ENCODE data around the gene GPX4. TPM values are rescaled to one million over a fixed set of nuclear protein-coding genes. Genes with fewer than 3 reads are reported as not detected.

Gene GPX4
- total RNA-seq, 1 donor from 2014 or later = 204 TPM

- no peak for DNase-seq (ENCODE audit: extremely low spot score, unreplicated experiment)
- H3K27me3 Mint-ChIP-seq = no peaks in the 10 kb centered on the region
- H3K36me3 Mint-ChIP-seq = peaks cover 4% of the 10 kb centered on the region
- no peak overlapping the region for H3K4me3 Mint-ChIP-seq
- no peaks in the 10 kb centered on the region for H3K9me3 Mint-ChIP-seq
- no peak overlapping the region for H3K27ac Mint-ChIP-seq
- no peak for TF ChIP-seq CTCF (conservative IDR thresholded peaks at IDR 0.05)
- H3K4me1 Mint-ChIP-seq (ENCODE audit: unreplicated experiment) = no peaks in the 10 kb centered on the region
Measured at GRCh38 chr19:1117654-1118053, 13.9 kb downstream of the GPX4 start.

- H3K4me3 Mint-ChIP-seq = no peak overlapping the region
- TF ChIP-seq CTCF (conservative IDR thresholded peaks at IDR 0.05) = no peak
- H3K27ac Mint-ChIP-seq = no peak overlapping the region
- H3K4me1 Mint-ChIP-seq (ENCODE audit: unreplicated experiment) = no peaks in the 10 kb centered on the region
- H3K9me3 Mint-ChIP-seq = no peaks in the 10 kb centered on the region
- no peaks in the 10 kb centered on the region for H3K27me3 Mint-ChIP-seq
- DNase-seq (ENCODE audit: extremely low spot score, unreplicated experiment) = no peak
- H3K36me3 Mint-ChIP-seq = peaks cover 4% of the 10 kb centered on the region
Measured at GRCh38 chr19:1118999-1119398, 15.2 kb downstream of the GPX4 start.

- no peaks in the 10 kb centered on the region for H3K27me3 Mint-ChIP-seq
- H3K27ac Mint-ChIP-seq = no peak overlapping the region
- TF ChIP-seq CTCF (conservative IDR thresholded peaks at IDR 0.05) = no peak
Measured at GRCh38 chr19:1119475-1120217, 15.9 kb downstream of the GPX4 start.

GRCh38 chr19:1121395-1121794 lies 17.6 kb downstream of the GPX4 start:
- Mint-ChIP-seq H3K4me1 (ENCODE audit: unreplicated experiment) (no peaks in the 10 kb centered on the region), H3K27ac (no peak overlapping the region), H3K9me3 (no peaks in the 10 kb centered on the region), H3K36me3 (peaks cover 4% of the 10 kb centered on the region), H3K27me3 (no peaks in the 10 kb centered on the region), H3K4me3 (no peak overlapping the region)
- no peak for DNase-seq (ENCODE audit: extremely low spot score, unreplicated experiment)
- no peak for TF ChIP-seq CTCF (conservative IDR thresholded peaks at IDR 0.05)

More at GRCh38 chr19:1119475-1120217, 15.9 kb downstream of the GPX4 start:
- no peak overlapping the region for H3K4me3 Mint-ChIP-seq
- H3K4me1 Mint-ChIP-seq (ENCODE audit: unreplicated experiment) = no peaks in the 10 kb centered on the region
- H3K36me3 Mint-ChIP-seq = peaks cover 4% of the 10 kb centered on the region
- H3K9me3 Mint-ChIP-seq = no peaks in the 10 kb centered on the region
- DNase-seq (ENCODE audit: extremely low spot score, unreplicated experiment) = no peak

- H3K4me3 Mint-ChIP-seq = no peak overlapping the region
- H3K36me3 Mint-ChIP-seq = peaks cover 4% of the 10 kb centered on the region
- DNase-seq (ENCODE audit: extremely low spot score, unreplicated experiment) = no peak
- no peak for TF ChIP-seq CTCF (conservative IDR thresholded peaks at IDR 0.05)
- H3K9me3 Mint-ChIP-seq = no peaks in the 10 kb centered on the region
- H3K27me3 Mint-ChIP-seq = no peaks in the 10 kb centered on the region
- H3K4me1 Mint-ChIP-seq (ENCODE audit: unreplicated experiment) = no peaks in the 10 kb centered on the region
- H3K27ac Mint-ChIP-seq = no peak overlapping the region
Measured at GRCh38 chr19:1122021-1122971, 18.5 kb downstream of the GPX4 start.

All from type B pancreatic cell (in vitro differentiated cells).